ENCODE data around the gene ZBED4.

Gene ZBED4

DNA sequence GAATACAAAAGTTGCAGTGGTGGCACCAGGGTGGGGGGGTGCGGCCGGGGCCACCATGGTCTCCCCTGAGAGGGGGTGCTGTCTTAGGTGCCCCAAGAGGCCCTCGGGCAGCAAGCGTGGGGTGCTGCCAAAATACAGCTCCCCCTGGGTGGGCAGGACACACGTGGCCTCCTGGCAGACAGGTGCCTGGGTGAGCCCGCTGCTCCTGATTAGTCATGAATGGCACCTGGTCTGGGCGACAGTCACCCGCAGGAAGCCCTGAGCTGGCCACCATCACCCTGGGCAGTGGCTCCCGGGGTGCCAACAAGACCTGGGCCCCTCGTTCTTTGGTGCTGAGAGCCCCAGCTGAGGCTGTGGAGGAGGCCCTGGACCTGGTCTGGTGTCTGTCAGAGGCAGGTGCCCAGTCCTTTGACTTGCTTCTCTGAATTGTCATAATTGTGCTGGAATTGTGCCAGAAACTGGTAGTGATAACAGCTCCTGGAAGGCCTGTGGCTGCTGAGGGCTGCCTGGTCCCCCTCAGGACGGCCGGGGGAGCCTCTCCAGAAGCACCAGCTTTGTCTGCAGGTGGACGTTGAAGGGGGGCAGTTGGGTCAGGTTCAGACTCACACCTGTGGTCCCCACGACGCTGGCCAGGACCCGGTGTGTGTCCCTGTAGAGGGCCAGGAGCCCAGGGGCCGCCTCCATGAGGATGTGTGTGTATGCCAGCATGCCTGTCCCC lies 49.8 kb downstream of the ZBED4 start:
- DNase-seq, result no peak

DNA sequence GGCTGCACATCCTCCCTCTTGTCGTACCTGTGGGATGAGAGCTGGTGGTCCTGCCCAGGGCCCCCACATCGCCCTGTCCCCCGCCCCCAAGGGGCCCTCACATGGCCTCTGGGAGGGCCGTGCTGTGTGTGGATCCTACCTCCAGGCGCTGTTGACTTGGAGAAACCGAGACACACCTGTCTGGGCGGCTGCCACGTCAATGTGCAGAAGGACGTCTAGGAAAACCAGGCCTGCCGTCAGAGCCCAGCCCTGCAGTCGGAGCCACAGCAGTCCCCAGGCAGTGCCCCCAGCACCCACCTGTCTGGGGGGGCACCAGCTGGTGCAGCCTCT lies 50.4 kb downstream of the ZBED4 start:
- no peak for DNase-seq

DNA sequence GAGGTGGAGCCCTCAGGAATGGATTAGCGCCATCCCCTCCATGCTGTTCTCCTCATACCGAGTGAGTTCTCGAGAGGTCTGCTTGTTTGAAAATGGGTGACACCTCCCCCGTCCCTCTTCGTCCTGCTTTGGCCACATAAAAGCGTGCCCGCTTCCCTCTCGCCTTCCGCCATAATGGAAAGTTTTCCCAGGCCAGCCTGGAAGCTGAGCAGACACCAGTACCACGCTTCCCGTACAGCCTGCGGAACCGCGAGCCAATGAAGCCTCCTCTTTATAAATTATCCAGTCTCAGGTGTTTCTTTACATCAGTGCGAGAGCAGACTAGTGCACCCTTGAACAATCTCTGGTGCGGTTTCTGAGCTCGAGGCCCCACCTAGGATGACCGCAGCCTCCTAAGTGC lies 51.8 kb downstream of the ZBED4 start:
- DNase-seq, result no peak

DNA sequence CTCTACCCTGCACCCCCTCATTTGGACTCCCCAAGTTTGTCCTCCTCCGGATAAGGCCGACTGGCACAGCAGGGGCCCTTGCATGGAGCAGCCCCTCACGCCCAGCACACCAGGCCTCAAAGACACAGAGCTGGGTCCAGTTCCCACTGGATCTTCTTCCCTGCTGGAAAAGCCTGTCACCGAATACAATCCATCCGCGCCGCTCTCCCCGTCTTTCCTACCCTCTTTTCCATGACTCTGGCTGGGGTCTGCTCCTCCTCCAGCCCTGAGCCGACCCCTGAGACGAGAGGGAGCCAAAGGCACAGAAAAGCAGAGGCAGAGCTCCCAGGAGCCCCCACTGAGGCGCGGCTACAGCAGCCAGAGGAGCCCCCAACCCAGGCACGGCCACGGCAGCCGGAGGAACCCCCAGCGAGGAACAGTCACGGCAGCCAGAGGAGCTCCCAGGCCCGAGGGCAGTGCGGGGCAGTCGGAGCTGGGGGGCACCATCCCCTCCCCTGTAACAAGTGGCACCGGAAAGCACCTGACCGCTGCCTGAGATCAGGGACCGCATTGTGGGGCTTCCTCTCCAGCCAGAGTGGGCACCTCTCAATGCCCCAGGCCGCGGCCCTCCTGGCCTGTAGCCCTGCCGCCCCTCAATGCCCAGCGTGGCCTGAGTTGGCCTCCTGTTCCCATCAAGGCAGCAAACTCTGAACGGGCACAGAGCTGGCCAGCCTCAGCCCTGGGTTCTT lies 52.6 kb downstream of the ZBED4 start:
- DNase-seq, result no peak

DNA sequence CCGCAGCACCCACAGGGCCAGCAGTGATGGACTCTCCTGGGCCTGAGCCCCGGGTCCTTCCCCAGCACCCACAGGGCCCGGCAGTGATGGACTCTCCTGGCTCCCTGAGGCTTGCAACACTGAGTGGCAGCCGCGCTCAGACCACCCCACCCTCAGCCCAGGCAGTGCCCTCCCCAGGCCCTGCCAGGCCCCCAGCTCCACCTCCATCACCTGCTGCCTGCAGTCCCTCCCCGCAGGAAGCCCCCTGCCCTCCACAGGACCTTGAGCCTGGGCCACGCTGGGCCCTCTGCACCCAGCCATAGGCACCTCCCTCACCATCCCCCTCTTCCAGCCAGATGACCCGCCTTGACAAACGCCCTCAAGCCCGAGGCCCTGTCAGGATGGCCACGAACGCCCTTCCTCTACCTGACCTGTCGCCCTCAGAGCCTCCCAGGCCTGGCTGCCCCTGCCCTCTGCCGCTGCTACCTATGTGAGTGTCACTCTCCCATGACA lies 53.2 kb downstream of the ZBED4 start:
- DNase-seq, result no peak

DNA sequence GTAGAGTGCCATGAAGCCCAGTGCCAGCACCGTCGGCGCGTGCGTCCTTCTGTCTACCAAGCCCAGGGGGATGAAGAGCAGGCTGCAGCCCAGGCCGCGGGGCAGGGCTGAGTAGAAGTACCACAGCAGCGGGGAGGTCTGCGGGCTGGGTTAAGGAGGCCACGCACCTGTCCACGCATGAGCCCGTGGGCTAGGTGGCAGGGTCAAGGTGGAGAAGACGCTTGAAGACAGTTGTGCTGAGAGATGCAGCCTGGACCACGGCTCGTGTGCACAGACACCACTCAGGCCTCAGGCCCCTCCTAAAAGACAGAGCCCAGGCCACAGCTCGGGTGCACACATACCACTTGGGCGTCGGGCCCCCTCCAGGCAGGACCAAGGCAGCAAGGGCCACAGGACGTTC lies 54.2 kb downstream of the ZBED4 start:
- no peak for DNase-seq

DNA sequence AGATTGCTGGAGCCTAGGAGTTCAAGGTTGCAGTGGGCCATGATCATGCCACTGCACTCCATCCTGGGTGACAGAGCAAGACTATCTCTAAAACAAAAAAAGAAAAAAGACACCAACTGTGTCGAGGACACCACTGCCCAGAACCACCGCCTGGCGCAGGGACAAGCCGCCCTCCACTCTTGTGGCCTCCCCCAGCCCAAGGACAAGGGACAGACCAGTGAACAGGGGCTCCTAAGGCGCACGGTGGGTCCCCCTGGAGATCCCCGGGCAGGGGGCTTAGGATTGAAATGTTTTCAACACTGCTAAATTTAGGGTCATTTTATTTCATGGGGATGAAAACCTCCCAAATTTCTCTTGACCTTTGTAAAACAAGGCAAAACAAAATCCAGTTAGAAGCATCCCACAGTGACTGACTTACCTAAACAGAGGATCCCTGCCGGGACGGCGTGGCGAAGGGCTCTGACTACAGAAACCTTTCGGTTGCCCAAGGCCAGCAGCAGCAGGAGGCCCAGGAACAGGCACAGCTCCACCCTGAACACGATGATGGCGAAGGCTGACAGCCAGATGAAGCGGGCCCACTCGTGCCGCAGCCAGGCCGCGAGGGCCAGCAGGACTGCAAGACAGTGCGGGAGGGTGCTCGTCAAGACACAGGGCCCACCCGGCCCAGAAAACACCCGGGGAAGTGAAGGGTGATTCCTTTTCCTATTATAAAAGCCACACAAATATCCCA lies 56.0 kb downstream of the ZBED4 start:
- no peak for DNase-seq

DNA sequence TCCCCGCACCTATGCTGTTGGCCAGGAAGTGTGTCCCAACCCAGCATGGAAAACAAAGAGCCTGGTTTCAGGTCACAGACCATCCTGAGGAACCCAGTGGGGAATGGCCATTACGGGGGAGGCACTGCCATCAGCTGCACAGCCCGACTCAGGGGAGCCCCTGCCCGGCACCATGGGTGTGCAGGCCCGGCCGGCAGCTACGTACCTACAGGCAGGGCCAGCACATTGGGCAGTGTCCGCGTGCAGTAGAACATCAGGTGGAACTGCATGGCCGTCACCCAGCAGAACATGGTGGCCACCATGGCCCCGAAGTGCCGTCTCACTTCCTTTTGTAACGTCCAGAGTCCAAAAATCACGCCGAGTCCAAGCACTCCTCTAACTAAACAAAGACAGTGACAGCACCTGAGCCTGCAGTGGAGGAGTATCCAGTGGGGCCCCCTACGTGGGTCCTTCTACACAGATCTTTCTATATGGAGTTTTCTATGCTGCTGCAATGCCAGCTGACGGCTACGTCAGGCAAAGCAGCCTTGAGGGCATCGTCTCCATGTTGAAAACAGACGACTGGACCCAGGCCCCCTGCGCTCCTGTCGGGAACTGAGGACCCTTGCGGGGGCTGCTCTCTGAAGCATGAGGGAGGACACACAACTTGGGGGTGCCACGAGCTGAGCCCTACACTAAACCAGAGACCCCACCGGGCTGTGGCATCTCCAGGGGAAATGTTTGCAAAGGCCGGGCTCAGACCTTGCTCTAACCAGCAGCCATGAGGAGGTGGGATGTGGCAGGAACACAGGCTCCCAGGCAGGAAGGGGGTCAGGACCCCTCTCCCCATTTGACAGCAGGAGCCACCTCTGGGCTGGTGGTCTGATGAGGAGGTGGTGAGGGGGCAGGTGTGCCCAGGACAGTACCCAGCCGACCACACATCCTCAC lies 56.8 kb downstream of the ZBED4 start:
- no peak for DNase-seq

DNA sequence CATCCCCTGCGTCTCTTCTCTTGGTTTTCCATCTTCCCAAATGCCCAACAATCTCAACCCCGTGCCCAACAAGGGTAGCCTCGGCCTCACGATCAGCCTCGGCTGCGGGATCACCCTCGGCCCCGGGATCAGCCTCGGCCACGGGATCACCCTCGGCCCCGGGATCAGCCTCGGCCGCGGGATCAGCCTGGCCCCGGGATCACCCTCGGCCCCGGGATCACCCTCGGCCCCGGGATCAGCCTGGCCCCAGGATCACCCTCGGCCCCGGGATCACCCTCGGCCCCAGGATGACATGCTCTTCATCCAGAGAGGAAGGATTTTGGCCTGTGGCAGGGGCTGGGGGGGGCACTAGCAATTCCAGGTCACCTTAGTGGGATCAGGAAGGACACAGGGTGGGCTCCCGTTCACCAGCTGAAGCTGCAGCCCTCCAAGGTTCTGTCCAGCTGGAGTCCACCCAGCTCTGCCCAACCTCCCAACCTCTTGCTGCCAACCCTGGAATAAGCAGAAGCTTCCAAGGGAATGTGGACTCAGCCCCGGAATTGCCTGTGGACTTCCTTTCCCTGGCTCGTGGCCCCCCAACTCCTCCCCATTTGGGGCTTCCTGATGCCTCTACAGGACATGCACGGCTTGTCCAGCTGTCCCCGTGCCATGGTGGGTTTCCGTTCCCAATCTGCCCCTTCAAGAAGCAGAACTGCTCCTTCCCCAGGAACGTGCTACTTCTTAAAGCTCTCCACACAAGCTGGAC lies 58.4 kb downstream of the ZBED4 start:
- DNase-seq, result no peak

DNA sequence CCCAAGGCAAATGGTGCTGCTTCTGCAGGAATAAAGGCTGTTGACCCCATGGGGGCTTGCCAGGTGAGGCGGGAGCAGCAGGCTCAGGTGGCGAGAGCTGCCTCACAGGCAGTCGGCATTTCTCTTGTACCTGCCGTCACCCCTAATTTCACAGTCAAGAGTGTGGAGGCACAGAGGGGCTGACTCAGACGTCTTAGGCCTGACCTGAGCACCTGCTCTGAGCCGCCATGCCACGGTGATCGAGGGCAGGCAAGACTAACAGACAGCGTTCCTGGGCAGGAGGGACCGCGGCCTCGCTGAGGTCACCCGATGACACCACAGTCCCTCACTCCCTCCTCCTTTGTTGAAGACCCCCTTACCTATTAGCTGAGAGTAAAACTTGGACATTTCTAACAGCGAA lies 59.4 kb downstream of the ZBED4 start:
- DNase-seq, result no peak

DNA sequence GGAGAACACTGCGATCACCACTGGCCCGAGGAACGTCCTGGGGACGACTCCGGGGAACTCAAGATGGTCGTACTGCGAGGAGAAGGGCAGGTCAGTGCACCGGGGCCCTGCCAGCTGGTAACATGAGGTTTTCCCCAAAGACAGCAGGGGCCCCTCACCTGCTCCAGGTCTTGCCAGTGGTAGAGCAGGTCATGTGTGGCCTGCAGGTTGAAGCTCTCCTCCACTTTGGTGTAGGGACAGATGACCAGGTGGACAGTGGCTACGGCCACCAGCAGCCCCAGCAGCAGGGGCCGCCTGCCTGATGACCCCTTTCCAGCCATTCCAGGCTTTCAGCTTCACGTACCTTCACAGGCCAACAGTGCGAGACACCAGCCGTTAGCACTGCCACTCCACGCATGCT lies 59.8 kb downstream of the ZBED4 start:
- DNase-seq, result no peak

DNA sequence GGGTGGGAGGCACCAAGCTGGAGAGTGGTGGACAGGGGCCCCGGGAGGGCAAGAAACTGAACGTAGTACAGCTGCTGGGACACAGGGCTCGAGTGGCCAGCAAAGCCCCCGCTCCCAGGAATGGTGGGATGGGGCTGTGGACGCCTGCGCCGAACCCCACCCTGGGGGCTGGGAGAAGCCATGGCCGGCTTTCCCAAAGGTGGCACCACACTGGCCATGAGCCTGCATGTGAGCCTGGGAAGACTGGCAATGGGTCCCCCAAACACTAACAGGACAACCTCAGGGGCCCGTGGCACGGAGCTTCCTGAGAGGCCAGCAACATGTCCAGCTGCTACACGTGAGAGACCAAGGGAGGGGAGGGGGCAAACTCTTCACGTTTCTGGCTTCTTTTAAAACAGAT lies 60.6 kb downstream of the ZBED4 start:
- no peak for DNase-seq

DNA sequence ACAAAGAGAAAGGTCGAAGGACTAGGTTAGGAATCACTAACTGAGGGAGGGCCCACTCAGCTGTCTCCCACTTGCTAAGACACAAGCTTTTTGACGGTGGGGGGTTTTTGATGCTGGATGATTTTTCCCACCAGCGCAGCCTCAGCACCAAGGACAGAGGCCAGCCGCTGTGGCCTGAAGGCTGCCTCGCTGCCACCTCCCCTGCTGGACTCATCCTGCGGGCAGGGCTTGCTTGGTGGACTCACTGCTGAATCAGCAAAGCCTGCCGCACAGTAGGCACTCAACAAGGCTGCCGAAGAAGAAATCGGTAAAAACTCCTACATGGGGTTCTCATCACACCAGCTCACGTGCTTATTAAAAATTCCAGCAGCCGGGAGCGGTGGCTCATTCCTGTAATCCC lies 62.0 kb downstream of the ZBED4 start:
- no peak for DNase-seq

DNA sequence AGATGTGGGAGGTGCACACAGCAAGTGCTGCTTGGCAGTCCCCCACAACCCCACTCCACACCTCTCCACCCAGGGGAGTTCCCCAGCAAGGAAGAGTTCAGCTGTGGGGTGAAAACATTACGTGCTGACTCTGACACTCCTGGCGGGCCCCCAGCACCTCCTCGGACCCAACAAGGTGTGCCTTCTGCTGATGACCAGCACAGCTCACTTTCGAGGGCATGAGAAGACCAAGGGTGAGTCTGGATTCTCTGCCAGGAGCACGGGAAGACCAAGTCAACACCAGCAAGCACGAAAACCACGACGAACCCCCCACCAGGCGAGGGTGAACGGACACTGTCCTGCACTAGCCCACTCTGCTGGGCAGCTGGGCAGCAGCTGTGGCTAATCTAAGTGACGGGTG lies 63.2 kb downstream of the ZBED4 start:
- no peak for DNase-seq

DNA sequence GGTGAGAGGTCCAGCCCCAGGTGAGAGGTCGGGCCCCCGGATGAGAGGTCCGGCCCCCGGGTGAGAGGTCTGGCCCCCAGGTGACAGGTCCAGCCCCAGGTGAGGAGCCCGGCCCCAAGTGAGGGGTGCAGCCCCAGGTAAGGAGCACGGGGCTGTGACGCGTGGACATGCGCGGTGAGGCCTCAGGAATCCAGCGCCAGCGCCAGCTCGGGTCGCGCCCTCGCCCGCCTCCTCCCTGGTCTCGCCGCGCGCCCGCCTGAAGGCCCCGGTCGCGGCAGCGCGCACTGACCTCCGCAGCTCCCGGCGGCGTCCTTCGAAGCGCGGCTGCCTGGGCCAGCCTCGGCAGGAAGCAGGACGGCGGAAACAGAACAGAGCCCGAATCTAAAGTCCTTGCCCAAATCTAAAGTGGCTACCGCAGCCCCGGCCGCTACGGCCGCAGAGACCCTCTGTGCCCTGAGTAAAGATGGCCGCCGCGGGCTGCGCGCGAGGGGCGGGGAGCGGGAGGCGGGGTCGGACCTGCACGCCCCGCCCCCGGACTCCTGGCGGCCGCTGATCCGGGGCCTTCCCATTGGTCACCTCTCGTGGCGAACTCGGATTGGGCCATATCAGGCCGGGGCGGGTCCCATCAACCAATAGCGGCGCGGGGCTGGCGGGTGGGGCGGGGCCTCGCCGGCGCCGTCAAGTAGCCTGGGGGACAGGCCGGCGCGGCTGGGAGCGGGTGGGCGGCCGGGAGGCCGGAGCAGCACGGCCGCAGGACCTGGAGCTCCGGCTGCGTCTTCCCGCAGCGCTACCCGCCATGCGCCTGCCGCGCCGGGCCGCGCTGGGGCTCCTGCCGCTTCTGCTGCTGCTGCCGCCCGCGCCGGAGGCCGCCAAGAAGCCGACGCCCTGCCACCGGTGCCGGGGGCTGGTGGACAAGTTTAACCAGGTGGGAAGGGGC lies 64.6 kb downstream of the ZBED4 start, which contains the start of the genes ALG12 and CRELD2:
ALG12 (minus strand) TSS at position 465 of the 937 bp plus-strand sequence. CDS start 4,673 bp downstream, outside the sequence.
CRELD2 (plus strand) TSS at position 661 of the 937 bp plus-strand sequence; CDS start at position 797, 136 bp downstream.
- DNase-seq, result peak; percentile 61

DNA sequence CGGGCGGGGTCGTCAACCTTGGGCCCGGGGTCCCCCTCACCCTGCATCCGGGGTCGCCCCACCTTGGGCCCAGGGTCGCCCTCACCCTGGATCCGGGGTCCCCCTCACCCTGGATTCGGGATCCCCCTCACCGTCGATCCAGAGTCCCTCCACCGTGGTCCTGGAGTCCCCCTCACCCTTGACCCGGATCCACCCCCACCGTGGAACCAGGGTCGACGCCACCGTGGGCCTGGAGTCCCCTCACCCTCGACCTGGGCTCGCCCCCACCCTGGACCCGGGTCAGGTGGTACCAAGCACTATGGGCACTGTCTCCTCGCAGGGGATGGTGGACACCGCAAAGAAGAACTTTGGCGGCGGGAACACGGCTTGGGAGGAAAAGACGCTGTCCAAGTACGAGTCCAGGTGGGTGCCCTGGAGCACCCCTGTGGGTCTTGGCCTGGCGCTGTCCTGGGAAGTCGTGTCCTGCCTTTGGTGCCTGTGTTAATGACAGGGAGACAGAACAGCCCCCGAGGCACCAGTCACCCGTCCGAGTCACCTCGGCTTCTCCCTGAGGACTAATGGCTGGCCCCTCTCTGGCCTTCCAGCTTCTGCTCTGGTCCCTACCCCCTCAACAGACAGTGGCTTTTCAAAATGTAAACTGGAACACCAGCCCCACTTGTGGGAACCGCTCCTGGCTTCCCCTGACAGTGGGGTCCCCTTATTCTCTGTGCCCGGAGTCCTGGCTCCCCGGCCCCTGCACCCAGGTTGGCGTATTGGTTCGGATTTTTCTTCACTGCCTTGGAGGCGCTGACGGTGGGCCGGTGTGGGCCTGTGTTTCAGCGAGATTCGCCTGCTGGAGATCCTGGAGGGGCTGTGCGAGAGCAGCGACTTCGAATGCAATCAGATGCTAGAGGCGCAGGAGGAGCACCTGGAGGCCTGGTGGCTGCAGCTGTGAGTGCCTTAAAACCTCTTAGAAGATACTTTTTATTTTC lies 65.6 kb downstream of the ZBED4 start:
- no peak for DNase-seq

DNA sequence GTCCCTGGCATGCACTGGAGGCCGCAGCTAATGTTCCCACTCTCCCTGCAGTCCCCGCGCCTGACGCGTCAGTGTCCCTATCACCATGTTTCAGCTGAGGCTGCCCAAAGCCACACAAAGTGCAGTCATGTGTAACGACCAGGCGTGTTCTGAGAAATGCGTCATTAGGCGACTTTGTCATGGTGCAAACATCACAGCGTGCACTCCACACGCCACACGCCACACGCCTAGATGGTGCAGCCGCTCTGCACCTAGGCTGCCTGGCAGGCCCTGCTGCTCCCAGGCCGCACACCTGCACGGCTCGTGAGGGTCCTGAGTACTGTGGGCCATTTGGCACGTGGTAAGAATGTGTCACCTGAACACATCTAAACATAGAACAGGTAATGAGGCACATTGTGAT lies 67.2 kb downstream of the ZBED4 start:
- no peak for DNase-seq

DNA sequence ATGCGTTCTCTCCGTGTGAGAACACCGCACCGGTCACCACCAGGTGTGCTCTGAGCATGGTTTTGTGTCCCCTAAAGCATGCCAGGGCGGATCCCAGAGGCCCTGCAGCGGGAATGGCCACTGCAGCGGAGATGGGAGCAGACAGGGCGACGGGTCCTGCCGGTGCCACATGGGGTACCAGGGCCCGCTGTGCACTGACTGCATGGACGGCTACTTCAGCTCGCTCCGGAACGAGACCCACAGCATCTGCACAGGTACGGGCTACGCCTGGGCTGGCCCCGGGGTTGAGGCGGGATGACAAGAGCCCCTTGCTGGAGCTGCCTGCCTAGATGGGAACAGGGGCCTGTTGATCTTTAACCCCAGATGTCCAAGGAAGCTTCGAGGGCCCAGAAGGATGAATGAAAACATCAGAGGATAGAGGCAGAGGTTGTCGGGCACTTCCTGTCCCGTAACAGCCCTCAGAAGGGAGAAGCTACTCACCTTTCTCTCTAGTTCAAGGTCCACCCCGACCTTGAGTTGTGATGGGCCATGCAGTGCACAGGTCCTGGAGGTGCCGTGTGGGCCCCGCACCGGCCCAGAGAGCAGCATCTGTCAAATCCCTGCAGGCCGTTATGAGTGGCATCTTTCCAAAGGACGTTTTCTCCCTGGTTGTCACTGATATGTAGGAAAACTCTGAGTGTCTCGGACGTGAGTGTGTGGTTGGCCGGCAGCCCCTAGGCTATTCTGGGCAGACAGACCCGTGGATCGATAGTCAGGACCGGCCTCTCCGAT lies 68.0 kb downstream of the ZBED4 start:
- DNase-seq, result no peak

DNA sequence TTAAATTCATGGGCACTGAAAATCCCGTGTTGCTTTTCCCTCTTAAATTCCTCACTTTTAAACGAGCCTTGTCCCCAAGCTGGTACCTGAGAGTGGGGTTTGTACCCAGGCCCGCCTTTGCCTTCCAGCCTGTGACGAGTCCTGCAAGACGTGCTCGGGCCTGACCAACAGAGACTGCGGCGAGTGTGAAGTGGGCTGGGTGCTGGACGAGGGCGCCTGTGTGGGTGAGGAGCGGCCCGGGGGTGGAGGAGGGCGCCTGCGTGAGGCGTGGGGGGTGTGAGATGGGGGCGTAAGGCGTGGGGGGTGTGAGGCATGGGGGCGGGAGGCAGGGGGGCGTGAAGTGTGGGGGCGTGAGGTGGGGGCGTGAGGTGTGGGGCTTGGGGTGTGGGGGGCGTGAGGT lies 68.8 kb downstream of the ZBED4 start:
- DNase-seq, result no peak

All from NCI-H524 treated with DMSO at 0.1 percent for 48 hours (cell line).